DMS153 (cell line): ENCODE data around the gene CAB39.

ENCODE experiments used
- DNase-seq: peaks from one replicate; lab custom pipeline; 2025; lab: John Stamatoyannopoulos, UW

The CAB39 gene

DNA sequence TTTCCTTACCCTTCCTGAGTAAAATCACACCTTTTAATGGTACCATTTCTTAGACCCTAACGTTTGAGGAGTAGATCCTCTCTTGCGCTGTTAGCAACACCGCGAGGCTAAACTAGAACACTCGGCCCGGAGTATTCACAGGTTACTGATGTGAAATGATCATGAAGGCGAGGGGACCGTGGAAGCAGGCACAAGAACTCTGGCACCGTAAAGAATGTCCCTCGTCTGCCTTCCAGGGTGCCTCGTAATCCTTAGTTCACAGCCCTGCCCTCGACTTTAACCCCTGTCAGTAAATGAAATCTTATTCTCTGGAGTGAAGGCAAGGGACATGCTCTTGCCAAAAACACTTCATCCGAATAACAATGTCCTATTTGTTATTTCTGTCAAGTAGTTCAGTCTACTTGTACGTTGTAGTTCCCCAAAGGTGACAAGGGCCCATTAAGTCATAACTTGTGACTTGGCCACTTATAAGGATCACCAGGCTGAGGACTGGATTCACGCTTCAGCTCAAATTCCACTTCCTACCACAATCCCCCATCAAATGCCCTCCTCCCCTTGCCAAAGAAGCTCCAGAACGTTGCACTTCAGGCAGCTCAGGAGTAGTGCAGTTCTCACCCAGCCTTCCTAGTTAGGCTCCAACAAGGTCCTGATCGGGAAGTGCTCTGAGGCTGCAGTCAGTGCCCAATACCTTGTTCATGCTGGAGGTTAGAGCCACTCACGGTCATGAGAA lies 108.8 kb downstream of the CAB39 start:
- no peak for DNase-seq

DNA sequence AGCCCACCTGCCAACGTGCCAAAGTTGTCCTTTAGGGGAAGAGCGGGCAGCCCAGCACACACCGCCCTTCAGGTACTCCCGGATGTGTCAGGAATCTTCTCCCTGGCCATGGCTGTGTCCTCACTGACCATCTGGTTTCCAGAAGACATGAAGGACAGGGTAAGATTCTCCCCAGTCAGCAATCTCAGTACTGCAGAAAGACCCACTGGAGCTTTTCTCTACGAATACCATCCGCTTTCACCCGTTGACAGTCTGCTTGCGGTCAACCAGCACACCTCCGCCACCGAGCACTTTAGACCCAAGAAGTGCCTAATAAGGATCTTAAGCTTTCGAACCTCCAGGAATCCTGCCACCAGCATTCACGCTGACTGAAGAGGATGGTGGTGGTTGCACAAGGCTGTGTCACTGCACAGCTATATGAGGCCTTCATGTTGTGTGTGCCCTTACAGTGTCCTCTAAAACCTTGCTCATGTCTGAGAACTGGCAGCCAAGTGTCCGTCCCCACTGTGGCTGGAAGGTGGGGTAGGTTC lies 109.4 kb downstream of the CAB39 start:
- no peak for DNase-seq

DNA sequence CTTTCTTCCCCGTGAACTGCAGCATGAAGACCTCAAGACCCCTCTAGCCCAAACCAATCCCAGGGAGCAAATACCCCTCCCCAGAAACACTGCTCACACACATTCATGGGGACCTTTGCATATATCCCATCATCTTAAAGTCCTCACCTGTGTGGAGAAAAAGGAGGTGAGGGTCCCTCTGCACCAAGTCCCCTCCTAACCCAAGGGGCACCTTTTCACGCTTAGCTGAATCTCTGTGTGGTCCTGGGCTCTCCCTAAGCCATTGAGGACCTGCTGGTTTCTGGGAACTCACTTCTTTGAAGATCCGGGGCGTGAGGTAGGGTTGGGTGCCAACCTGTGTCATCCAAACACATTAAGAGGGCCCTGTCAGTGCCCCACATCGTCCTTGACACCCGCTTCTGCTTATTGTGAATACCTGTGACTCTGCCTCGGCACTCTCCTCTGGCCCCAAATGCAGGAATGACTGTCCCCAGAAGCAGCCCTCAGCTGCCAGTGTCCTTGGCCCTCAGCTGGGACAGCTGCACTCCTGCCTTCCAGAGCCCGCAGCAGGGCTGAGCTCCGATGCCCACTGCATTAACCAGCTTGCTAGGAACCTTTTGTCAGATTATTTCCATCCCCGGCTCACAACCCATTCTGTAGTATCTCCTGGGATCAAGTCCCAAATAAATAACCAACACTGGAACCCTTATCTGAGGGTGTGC lies 110.8 kb downstream of the CAB39 start:
- DNase-seq: no peak

DNA sequence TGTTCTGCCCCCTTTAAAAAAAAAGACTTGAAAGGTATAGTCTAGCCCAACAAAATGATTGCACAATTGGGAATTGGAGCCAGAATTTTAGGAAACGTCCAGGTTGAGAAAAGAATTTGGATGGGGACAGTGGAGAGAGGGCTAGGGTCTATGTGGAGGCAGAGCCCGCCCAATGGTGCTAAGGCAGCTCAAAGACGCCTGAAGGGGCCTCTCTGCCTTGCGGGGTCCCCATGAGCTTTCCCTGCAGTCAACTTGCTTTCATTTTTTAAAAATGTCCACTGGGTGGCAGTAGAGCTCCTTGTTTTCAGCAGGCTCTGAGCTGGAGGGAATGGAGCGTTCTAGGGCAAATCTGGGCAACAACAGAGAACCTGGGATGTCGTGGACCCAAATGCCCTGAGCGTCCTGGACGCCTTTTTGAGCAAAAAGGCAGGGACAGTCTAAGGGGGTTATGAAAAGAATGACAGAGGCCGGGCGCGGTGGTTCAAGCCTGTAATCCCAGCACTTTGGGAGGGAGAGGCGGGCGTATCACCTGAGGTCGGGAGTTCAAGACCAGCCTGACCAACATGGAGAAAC lies 111.8 kb downstream of the CAB39 start:
- peak; percentile 19 for DNase-seq

DNA sequence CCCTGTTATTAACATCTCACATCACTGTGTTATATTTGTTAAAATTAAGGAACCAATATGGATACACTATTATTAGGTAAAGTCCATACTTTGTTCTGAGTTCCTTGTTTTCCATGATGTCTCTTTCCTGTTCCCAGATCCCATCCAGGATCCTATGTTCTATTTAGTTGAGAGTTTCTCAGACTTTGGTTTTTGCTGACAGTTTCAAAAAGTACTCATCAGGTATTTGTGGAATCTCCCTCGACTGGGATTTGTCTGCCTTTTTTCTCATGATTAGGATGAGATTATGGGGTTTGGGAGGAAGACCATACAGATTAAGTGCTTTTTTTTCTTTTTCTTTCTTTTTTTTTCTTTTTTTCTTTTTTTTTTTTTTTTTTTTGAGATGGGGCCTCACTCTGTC lies 112.7 kb downstream of the CAB39 start:
- no peak for DNase-seq

DNA sequence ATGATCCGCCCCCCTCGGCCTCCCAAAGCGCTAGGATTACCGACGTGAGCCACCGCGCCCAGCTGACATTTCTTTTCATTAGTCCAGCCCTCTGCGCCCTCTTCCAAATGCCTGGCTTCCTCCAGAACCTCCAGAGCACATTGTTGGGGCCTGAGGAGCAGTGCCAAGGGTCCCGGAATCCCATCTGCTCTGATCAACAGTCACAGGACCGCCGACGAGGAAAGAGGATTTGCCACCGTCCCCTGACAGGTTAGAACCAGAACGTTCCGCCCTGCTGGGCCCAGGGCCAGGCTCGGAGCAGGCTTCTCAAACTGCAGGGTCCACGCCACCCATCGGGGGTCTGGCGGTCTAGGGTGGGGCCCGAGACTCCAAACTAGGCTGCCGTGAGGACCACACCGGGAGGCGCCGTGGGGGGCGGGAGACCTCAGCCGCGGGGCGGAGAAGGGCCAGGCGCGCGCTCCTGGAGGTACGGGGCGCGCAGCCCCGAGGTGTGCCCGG lies 115.2 kb downstream of the CAB39 start:
- no peak for DNase-seq

DNA sequence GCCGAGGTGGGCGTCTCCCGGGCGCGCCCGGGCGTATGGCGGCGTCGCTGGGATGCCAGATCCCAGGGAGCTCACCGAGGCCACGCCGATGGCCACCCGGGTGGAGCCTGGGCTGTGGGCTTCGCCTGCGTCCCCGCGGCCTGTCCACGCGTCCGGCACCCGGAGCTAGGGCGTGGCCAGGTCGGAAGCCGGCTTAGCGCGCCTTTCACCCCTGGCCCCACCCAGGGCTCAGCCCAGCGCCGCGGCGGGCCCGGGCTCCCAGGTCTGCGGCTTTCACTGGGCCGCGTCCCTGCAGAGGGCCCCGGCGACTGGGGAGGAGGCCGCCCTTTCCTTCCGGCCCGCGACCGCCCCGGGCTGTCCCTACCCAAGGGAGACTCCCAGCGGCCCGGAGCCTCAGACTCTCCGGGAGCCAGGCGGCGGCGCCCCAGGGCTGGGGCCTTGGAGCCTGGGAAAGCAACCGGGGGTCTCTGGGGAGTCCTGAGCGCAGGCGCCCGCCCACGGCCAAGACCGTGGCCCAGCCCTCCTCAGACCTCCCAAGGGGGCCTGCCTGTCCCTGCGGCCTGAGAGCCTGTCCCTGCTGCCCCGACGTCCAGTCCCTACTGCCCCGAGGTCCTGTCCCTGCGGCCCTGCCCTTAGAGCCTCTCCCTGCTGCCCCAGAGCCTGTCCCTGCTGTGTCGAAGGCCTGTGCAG lies 115.8 kb downstream of the CAB39 start:
- no peak for DNase-seq

DNA sequence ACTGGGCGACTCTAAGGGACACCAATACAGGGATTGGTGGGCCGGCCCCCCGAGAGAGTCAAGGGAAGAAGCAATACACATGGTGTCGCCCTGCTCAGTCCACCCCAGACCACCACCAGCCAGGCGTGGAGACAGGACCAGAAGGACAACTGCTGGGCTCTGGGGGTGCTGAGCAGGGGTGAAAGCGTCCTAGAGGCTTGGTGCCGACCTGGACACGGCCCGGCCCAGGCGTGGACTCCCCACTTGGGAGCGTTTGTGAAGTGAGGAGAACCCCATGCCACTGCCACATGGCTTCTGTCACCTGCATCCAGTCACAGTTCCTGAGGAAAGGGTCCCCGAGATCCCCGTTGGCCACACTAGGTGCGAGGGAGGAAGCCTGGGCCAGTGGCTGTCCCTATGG lies 116.7 kb downstream of the CAB39 start:
- DNase-seq: no peak

DNA sequence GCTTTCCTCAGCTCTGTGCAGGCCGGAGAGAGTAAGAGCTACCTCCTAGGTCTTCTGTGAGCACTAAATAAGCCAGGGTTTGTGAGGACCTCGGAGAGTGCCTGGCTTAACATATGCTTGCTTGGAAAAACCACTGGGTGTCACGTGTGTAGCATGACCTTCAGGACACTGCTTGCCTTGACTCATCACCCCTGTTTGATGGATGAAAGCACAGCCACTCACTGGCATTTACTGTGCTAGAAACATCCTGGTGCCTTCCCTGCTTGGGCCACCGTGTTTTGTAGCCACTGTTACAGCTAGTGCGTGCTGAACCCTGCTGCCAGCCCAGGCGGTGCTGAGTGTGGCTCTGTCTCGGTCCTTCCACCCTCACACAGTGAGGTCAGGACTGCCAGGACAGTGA lies 117.3 kb downstream of the CAB39 start:
- DNase-seq: no peak

DNA sequence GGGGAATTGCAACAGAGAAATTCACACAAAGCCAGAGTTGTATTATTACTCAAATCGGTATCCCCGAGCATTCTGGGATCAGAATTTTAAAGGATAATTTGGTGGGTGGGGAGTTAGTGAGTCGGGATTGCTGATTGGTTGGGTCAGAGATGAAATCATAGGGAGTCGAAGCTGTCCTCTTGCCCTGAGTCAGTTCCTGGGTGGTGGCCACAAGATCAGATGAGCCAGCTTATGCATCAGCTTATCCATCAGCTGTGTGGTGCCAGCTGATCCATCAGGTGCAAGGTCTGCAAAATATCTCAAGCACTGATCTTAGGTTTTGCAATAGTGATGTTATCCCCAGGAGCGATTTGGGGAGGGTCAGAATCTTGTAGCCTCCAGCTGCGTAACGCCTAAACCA lies 117.8 kb downstream of the CAB39 start:
- no peak for DNase-seq

DNA sequence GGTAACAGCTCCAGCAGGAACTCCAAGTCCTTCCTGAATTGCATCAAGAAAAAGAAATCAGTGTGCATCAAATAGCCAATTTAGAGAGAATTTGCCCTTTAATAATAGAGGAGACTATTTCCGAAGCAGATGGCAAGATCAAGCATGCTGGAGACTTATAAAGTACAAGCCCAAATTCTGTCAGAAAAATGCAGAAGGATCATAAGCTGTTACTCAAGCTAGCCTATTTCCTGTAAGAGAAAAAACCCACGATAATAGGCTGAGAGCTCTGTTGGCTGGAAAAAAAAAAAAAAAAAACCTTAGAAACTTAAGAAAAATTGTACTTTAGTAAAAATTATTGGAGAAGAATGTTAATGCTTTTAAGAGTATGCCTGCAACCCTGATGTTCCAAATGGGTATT lies 127.7 kb downstream of the CAB39 start:
- no peak for DNase-seq

DNA sequence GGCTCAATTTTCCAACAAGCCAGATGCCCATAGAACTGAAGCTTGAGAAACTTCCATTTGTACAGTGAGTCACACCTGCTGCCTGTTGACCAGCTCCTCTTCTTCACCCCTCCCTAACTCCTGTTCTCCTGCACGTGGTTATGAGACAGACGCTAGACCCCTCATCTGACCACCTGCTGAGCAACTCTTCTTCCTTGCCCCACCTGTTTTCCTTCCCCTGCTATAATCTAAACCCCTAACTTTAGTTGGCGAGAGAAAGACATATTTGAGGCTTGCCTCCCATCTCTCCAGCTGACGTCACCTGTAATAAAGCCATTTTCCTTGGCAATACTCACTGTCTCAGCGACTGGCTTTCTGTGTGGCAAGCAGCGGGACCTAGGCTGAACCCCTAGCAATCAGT lies 129.8 kb downstream of the CAB39 start:
- no peak for DNase-seq

DNA sequence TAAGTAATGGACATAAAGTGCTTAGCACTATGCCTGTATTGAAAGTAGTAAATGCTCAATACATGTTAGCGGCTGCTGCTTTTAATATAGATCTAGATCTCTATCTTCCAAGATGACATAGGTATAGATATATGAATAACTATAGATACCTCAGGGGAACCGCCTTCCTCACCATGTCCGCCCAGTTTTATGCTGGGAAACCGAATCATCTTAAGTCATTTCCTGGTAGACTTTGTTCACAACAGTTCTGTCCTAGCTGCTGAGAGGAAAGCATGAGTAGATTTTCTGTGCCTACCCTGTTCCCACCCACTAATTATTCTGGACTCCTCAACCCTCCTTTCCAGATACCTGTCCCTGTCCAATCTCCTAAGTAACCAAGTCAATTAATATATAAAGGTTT lies 130.5 kb downstream of the CAB39 start:
- no peak for DNase-seq

DNA sequence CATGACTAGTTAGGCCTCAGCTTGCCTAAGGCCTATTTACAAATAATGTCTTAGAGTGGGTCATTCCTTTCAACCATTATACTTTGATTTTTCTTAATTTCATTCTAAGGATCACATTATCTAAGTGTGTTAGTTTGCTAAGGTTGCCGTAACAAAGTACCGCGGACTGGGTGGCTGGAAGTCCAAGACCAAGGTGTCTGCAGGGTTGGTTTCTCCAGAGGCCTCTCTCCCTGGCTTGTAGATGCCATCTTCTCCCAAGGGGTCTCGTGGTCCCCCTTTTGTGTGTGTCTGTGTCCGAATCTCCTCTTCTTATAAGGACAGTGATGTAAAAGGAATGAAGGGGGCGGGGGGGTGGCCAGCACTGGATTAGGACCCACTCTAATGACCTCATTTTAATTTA lies 133.7 kb downstream of the CAB39 start:
- no peak for DNase-seq

DNA sequence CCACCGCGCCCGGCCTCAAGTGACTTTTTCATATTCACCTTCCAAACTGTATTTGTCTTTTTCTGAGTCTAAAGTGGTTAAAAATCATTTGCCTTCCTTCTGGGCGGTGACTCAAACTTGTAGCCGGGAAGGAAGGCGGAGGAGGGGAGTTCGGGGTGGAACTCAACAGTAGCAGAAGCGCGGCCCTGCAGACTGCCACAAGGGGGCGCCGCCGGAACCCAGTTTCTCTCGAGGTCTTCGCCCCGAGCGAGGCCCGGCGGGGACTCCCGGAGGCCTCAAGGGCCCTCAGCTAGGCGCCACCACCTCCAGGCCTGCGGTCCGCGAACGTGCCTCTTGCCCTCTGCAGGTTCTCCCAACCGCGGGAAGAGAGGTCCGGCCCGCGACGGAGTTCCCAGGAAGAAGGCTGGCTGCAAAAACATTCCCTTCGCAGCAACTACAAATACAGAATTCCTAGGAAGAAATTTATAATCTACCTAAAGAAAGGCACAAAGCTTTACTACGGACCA lies 135.3 kb downstream of the CAB39 start:
- DNase-seq: peak; percentile 44

DNA sequence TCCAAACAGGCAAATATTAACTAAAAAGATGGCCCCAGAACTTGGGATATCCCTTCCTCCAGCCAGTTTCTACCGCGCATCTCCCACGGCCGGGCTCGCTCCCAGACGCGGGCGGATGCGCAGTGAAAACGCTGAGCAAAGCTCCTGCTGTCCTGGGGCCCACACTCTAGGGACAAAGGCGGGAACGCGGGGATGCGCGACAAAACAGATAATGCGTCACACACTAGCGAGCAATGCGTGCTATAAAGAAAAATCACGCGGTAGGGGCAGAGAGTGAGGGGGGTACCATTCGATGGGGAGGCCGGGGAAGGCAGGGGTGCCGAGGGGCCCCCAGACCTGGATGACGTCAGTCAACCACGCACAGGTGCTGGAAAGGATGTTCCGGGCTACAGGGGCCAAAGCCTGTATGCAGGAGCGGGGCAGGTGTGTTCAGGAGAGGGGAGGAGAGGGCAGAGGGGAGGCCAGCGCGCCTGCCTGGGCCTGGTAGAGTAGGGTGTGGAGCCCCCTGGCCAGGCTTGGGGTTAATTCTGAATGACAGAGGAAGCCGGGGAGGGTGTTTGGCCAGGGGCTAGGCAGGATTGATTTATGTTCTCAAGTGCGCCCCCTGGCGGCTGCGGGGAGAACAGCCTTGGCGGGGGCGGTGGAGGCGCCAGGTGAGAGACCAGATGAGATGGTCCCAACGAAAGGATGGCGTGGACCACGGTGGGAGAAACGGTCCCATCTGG lies 137.2 kb downstream of the CAB39 start:
- DNase-seq: no peak

DNA sequence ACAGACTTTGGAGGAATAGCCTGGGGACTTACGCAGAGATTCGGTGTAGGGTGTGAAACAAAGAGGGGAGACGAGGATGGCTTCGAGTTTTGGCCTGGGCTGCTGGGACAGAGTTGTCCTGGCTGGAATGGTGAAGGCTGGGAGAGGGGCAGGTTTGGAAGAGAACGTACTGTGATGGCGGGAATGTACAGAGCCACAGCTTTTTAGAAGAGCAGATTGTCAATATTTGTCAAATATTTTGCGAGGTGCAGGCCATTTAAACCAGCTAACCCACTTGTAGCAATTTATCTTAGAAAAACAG lies 137.7 kb downstream of the CAB39 start:
- DNase-seq: no peak

DNA sequence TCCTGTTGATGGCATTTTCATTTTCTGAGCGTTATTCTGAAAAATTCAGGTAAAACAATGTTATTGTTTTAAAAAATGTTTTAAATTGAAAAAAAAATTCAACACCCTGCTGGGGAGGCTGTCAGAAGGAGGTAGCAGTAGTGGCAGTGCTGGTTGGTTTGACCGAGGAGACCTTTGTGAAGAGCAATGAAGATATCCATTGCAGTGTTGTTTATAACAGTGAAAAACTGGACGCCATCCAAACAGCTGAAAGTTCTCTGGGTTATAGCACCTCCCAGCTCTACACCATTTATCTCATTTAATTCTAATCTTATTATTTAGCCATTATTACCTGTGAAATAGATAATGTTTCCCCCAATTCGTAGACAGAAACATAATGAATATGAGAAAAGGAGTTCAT lies 139.5 kb downstream of the CAB39 start:
- no peak for DNase-seq

DNA sequence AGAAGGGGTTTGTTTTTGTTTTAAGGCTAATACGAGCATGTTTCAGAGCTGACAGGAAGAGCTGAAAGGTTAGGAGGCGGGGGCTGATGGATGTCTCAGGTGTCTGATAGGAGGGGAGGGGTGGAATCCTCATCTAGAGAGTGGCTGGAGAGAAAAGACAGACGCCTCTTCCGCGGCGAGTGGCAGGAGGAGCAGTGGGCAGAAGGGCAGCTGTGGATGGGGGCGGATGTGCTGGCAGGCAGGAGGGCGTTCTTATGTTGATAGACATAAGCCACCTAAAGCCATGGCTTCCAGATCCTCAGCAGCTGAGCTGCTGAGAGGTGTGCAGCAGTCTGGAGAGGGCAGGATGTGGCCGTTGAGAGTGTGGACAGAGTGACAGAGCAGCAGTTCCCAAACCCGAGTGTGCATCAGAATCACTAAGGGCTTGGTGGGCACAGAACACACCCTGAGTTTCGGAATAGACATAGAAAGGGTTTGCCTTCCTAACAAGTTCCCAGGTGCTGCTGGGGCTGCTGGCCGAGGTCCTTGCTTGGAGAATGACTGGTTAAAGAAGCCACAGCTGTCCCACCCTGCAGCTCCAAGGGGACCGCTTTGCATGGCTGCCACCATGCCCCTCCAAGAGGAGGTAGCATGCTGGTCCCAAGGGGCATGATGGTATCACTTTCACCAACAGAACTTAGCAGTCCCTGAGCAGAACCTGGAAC lies 149.1 kb downstream of the CAB39 start:
- peak; percentile 47 for DNase-seq

DNA sequence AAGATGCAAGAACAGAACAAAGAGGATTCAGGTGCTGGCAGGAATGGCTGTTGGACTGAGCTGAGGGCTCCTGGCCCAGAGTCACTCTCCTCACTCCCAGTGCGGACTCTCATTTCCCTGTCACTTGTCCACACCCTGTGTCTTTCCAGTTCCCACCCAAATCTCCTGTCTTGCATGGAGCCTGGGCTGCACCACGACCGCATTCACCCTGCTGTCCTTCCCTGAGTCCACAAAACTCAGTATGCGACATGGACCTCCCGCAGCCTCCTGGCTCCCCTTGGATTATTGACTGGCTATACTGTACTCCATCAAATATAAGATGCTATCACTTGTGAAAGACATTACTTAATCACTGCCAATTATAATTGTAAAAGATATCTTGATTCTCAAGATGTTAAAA lies 149.7 kb downstream of the CAB39 start:
- DNase-seq: no peak

DNA sequence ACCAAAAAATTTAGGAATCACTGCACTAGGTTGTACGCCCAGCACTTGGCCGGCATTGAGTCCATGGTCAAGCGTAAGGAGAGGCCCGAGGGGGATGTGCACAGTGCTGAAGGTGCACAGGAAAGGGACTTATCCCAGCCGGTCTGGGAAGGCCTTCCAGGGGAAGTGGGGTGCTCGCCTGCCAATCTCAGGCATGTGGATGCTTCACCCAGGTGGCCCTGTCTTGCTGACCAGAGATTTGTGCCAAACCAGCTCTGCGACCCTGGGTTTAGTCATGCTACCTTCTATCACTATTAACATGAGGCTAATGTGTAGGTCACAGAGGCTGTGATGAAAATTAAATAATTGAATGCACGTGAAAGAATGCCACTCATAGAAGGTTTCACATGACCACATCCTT lies 150.4 kb downstream of the CAB39 start:
- DNase-seq: no peak
